ENCODE results near the gene RBMS3.

DNA sequence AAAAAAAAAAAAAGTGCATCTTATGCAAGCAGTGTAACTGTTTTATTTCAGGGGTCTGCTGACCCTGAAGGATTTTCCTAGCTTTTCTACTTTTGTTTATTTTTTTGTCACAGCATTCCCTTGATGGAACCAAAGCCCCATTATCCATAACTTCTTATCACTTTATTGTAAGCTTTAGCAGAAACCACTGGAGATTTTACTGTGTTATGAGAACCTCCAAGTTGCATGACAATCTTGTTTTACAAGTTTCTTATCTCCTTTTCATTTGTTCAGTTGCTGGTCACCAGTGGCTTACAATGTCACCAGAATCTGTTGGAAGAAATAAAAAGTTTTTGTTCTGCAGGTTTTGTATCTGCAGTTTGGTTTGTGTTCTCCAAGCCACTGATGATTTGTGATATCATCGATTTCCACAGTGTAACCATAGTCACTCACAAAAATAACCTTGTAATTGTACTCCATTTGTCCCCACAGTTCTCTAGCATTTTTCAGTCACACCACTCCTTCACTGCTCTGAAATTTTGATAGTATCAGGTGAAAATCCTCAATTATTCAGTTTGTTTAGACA lies 660.0 kb downstream of the RBMS3 start:
- TF ChIP-seq, protein P1, sequence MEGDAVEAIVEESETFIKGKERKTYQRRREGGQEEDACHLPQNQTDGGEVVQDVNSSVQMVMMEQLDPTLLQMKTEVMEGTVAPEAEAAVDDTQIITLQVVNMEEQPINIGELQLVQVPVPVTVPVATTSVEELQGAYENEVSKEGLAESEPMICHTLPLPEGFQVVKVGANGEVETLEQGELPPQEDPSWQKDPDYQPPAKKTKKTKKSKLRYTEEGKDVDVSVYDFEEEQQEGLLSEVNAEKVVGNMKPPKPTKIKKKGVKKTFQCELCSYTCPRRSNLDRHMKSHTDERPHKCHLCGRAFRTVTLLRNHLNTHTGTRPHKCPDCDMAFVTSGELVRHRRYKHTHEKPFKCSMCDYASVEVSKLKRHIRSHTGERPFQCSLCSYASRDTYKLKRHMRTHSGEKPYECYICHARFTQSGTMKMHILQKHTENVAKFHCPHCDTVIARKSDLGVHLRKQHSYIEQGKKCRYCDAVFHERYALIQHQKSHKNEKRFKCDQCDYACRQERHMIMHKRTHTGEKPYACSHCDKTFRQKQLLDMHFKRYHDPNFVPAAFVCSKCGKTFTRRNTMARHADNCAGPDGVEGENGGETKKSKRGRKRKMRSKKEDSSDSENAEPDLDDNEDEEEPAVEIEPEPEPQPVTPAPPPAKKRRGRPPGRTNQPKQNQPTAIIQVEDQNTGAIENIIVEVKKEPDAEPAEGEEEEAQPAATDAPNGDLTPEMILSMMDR (IDR thresholded peaks at IDR 0.05) = no peak
- no peak for TF ChIP-seq POLR2AphosphoS5 (IDR thresholded peaks at IDR 0.05)
